ENCODE results near the gene OR10A6. TPM values are rescaled to one million over a fixed set of nuclear protein-coding genes. Genes with fewer than 3 reads are reported as not detected.

Gene OR10A6
- total RNA-seq, 6 experiments from 2014 or later: not detected

GRCh38 chr11:7909585-7910285, 21.3 kb downstream of the OR10A6 start:
- intact Hi-C loops (cut with DNase I): no loop called here
- TF ChIP-seq POLR2A (IDR thresholded peaks at IDR 0.05) (no peak), CTCF (IDR thresholded peaks at IDR 0.05) (no peak)
- Histone ChIP-seq H3K27ac (no peak overlapping the region), H3K36me3 (no peaks in the 10 kb centered on the region), H3K27me3 (no peaks in the 10 kb centered on the region), H3K4me3 (no peak overlapping the region), H3K9me3 (no peaks in the 10 kb centered on the region), H3K4me1 (no peaks in the 10 kb centered on the region)
- DNase-seq: no peak
- ATAC-seq: no peak
- 42% methylated on average over 2 of the region's 2 CpGs for WGBS (ENCODE audit: insufficient coverage, low coverage, low lambda C conversion rate, missing lambda C conversion rate)

- TF ChIP-seq CTCF (IDR thresholded peaks at IDR 0.05): no peak
- no peak for TF ChIP-seq POLR2A (IDR thresholded peaks at IDR 0.05)
- no peak for ATAC-seq
- DNase-seq: no peak
- Histone ChIP-seq H3K4me3 (no peak overlapping the region), H3K36me3 (no peaks in the 10 kb centered on the region), H3K27me3 (no peaks in the 10 kb centered on the region), H3K9me3 (no peaks in the 10 kb centered on the region), H3K4me1 (no peaks in the 10 kb centered on the region), H3K27ac (no peak overlapping the region)
- WGBS (ENCODE audit: insufficient coverage, low coverage, low lambda C conversion rate, missing lambda C conversion rate): 56% methylated on average over 3 of the region's 3 CpGs
- intact Hi-C loops (cut with DNase I): no loop called here
Observed at GRCh38 chr11:7907121-7907520, 23.9 kb downstream of the OR10A6 start.

GRCh38 chr11:7906481-7906880, 24.6 kb downstream of the OR10A6 start:
- DNase-seq: no peak
- H3K4me1 ChIP-seq: no peaks in the 10 kb centered on the region
- TF ChIP-seq CTCF (IDR thresholded peaks at IDR 0.05) (no peak), POLR2A (IDR thresholded peaks at IDR 0.05) (no peak)
- intact Hi-C loops (cut with DNase I): no loop called here
- no peak for ATAC-seq
- no peaks in the 10 kb centered on the region for H3K36me3 ChIP-seq
- H3K4me3 ChIP-seq: no peak overlapping the region
- no peaks in the 10 kb centered on the region for H3K27me3 ChIP-seq
- 35% methylated on average over 4 of the region's 4 CpGs for WGBS (ENCODE audit: insufficient coverage, low coverage, low lambda C conversion rate, missing lambda C conversion rate)
- H3K27ac ChIP-seq: no peak overlapping the region
- no peaks in the 10 kb centered on the region for H3K9me3 ChIP-seq

GRCh38 chr11:7905961-7906429, 25.1 kb downstream of the OR10A6 start:
- H3K36me3 ChIP-seq: no peaks in the 10 kb centered on the region
- H3K27ac ChIP-seq: no peak overlapping the region
- no peak for DNase-seq
- WGBS (ENCODE audit: insufficient coverage, low coverage, low lambda C conversion rate, missing lambda C conversion rate): 25% methylated on average over 1 of the region's 3 CpGs
- intact Hi-C loops (cut with DNase I): no loop called here
- no peaks in the 10 kb centered on the region for H3K9me3 ChIP-seq
- H3K27me3 ChIP-seq: no peaks in the 10 kb centered on the region
- no peak overlapping the region for H3K4me3 ChIP-seq
- peaks cover 0 to under 1% (median 0%) of the 10 kb centered on the region in 4 donors for H3K4me1 ChIP-seq
- TF ChIP-seq POLR2A (IDR thresholded peaks at IDR 0.05) (no peak), CTCF (IDR thresholded peaks at IDR 0.05) (no peak)
- ATAC-seq: no peak

Measured in right lobe of liver (tissue), 6 donors.